K562 (cell line): ENCODE results near the gene SKAP2. TPM values are rescaled to one million over a fixed set of nuclear protein-coding genes. Genes with fewer than 3 reads are reported as not detected.

Source experiments
- ATAC-seq: fragments of 200-7000 bp; cut with Tn5 transposase; 3 replicates; pipeline ENCODE4 v1.9.1; 2020; ENCODE audit warnings: moderate library complexity
- BruUV-seq: library from RNA; stranded (reverse); fragments of 400-500 nt; replicated peaks from 2 replicates; lab custom pipeline; 2021; lab: Mats Ljungman, UMichigan
- CTCF ChIA-PET: fragments of 300-600 bp; formaldehyde crosslinking; extraction: SDS; loops from one replicate; lab custom pipeline; 2021; ENCODE audit warnings: low intra/inter-chr PET ratio; lab: Yijun Ruan, JAX
- POLR2A ChIA-PET: fragments of 300-600, 350-650 bp; sonication (Branson Sonifier 250); formaldehyde crosslinking; extraction: SDS; loops from one replicate; lab custom pipeline; 2021; ENCODE audit warnings: antibody characterized with exemption, inconsistent platforms; lab: Yijun Ruan, JAX
- DNase-seq, 4 experiments: peaks; one replicate each; pipeline versions ENCODE4 v3.0.0 to v3.0.0-alpha.2; 2011 to 2018; ENCODE audit warnings: low spot score in 3 of 4, mixed read lengths in 3 of 4; ENCODE audit errors: extremely low read depth in 1 of 4
- FAIRE-seq: peaks from 2 replicates; lab custom pipeline; 2011; peaks lifted over from hg19 to GRCh38; lab: Jason Lieb, UNC
- H2AFZ ChIP-seq: 2 replicates; pipeline ENCODE4 v1.6.0; 2011; ENCODE audit warnings: low read depth, low read length, control low read depth, inconsistent platforms
- H3K27ac ChIP-seq: fragments of 200-600 bp; 3 replicates; pipeline ENCODE4 v1.8.0; 2011; ENCODE audit warnings: low read depth, mild to moderate bottlenecking, control low read depth, inconsistent platforms, low read length, moderate library complexity, mixed read lengths; ENCODE audit errors: extremely low read depth
- H3K27me3 ChIP-seq, 2 experiments: fragments of 300-600 bp in 1 of 2; 2 replicates in 1 of 2; 3 replicates in 1 of 2; pipeline versions ENCODE4 v1.6.0 to v1.8.0; 2011; ENCODE audit warnings: inconsistent platforms in 2 of 2, low read length in 2 of 2, mild to moderate bottlenecking in 1 of 2, mixed read lengths in 1 of 2, moderate library complexity in 1 of 2; ENCODE audit not compliant: control insufficient read depth in 2 of 2, insufficient read depth in 2 of 2
- H3K36me3 ChIP-seq: fragments of 300-600 bp; 3 replicates; pipeline ENCODE4 v1.8.0; 2011; ENCODE audit warnings: mild to moderate bottlenecking, low read length, inconsistent platforms; ENCODE audit not compliant: control insufficient read depth, insufficient read depth
- H3K4me1 ChIP-seq, 2 experiments: fragments of 200-600 bp in 1 of 2; replicated peaks in 1 of 2; 2 replicates in 1 of 2; 3 replicates in 1 of 2; pipeline versions ENCODE4 v1.5.1 to v1.8.0; 2011; ENCODE audit warnings: inconsistent platforms in 2 of 2, low read length in 2 of 2, mild to moderate bottlenecking in 1 of 2, mixed read lengths in 1 of 2, moderate library complexity in 1 of 2; ENCODE audit not compliant: control insufficient read depth in 2 of 2, insufficient read depth in 2 of 2
- H3K4me2 ChIP-seq: 2 replicates; pipeline ENCODE4 v1.6.1; 2011; ENCODE audit warnings: low read length, control low read depth, inconsistent platforms, mixed read lengths; ENCODE audit not compliant: insufficient read depth
- H3K4me3 ChIP-seq: fragments of 200-600 bp; sonication (generic), shearing (Covaris generic); 2 replicates; pipeline ENCODE4 v1.5.1; 2016; ENCODE audit warnings: control low read depth, inconsistent platforms
- H3K79me2 ChIP-seq: fragments of 200-600 bp; 3 replicates; pipeline ENCODE4 v1.8.0; 2011; ENCODE audit warnings: low read length, inconsistent platforms; ENCODE audit not compliant: control insufficient read depth, insufficient read depth
- H3K9ac ChIP-seq, 2 experiments: 2 replicates each; pipeline versions ENCODE4 v1.6.0 to v1.6.1; 2011; ENCODE audit warnings: low read depth in 2 of 2, low read length in 2 of 2, control low read depth in 1 of 2, inconsistent platforms in 1 of 2, mild to moderate bottlenecking in 1 of 2, mixed read lengths in 1 of 2; ENCODE audit not compliant: insufficient read depth in 1 of 2
- H3K9me1 ChIP-seq: one replicate; pipeline ENCODE4 v1.6.0; 2011; ENCODE audit warnings: inconsistent platforms, mild to moderate bottlenecking, low read length, moderate library complexity; ENCODE audit not compliant: control insufficient read depth, insufficient read depth
- H3K9me3 ChIP-seq: replicated peaks from 2 replicates; pipeline ENCODE4 v1.5.1; 2011; ENCODE audit warnings: low read depth, low read length, inconsistent platforms; ENCODE audit not compliant: control insufficient read depth, insufficient read depth
- H4K20me1 ChIP-seq: replicated peaks from 2 replicates; pipeline ENCODE4 v1.6.1; 2011; ENCODE audit warnings: low read length, inconsistent platforms, mixed read lengths; ENCODE audit not compliant: control insufficient read depth, insufficient read depth
- CBFA2T3 ChIP-seq: fragments of 450-650 bp; IDR thresholded peaks from 2 replicates; pipeline ENCODE4 v1.6.1; 2017
- ELF2 ChIP-seq: fragments of 250-450 bp; sonication (Bioruptor Pico); IDR thresholded peaks from 2 replicates; pipeline ENCODE4 v1.5.0; 2021; ENCODE audit warnings: mild to moderate bottlenecking
- FIP1L1 ChIP-seq: fragments of 200-400 bp; formaldehyde crosslinking; IDR thresholded peaks from 2 replicates; pipeline ENCODE4 v1.6.1; 2018; ENCODE audit warnings: mild to moderate bottlenecking, low read depth, low read length; ENCODE audit not compliant: poor library complexity, severe bottlenecking
- GATAD2A ChIP-seq: fragments of 450-650 bp; IDR thresholded peaks from 2 replicates; pipeline ENCODE4 v1.6.1; 2017
- HNRNPL ChIP-seq: fragments of 200-400 bp; formaldehyde crosslinking; IDR thresholded peaks from 2 replicates; pipeline ENCODE4 v1.6.1; 2017; ENCODE audit warnings: low read depth, mild to moderate bottlenecking, low read length
- JUN ChIP-seq, 2 experiments: sonication (generic) in 1 of 2; formaldehyde crosslinking in 1 of 2; IDR thresholded peaks; 2 replicates each; pipeline versions ENCODE4 v1.6.1 to v1.8.0; 2012 to 2022; ENCODE audit warnings: borderline replicate concordance in 2 of 2, mild to moderate bottlenecking in 2 of 2, improper control_type of control experiment in 1 of 2, low read depth in 1 of 2, low read length in 1 of 2, missing genetic modification reagents in 1 of 2
- SIN3A ChIP-seq, 2 experiments: fragments of 150-350 bp in 1 of 2; IDR thresholded peaks; 2 replicates each; pipeline ENCODE4 v1.6.1; 2011 to 2016; ENCODE audit warnings: borderline replicate concordance in 2 of 2, low read depth in 2 of 2, low read length in 2 of 2, mild to moderate bottlenecking in 2 of 2, moderate library complexity in 2 of 2; ENCODE audit not compliant: control insufficient read depth in 1 of 2
- YBX1 ChIP-seq: fragments of 450-650 bp; IDR thresholded peaks from 2 replicates; pipeline ENCODE4 v1.7.1; 2016; ENCODE audit warnings: mild to moderate bottlenecking
- ZFP36 ChIP-seq: fragments of 150-350 bp; IDR thresholded peaks from 2 replicates; pipeline ENCODE4 v1.6.1; 2018; ENCODE audit warnings: low read length, low read depth; ENCODE audit not compliant: partially characterized antibody
- ZSCAN32 ChIP-seq: fragments of 450-650 bp; formaldehyde crosslinking; IDR thresholded peaks from 2 replicates; pipeline ENCODE4 v1.4.0; 2020; ENCODE audit warnings: mild to moderate bottlenecking, moderate library complexity
- WGBS: fragments of 100-300 bp; shearing (Covaris generic); methylation state at CpG from one replicate; pipeline ENCODE4 v1.1.6; 2016; ENCODE audit warnings: low coverage, mixed read lengths; ENCODE audit not compliant: insufficient coverage; ENCODE audit errors: missing lambda C conversion rate; 5-methylcytosine and 5-hydroxymethylcytosine counted together
- in situ Hi-C: fragments of 300-500 bp; cut with MboI; formaldehyde crosslinking; loops from 4 replicates; pipeline ENCODE4 v1.15.0; 2018; ENCODE audit warnings: inconsistent platforms, mixed read lengths
- intact Hi-C: fragments of 100-400 bp; cut with micrococcal nuclease; formaldehyde crosslinking; loops from 2 replicates; pipeline ENCODE4 v1.14.2; 2022
- polyA plus RNA-seq, 8 experiments: library from polyadenylated mRNA; depleted of rRNA in 4 of 8; stranded (reverse) in 5 of 8; unstranded in 3 of 8; fragments of >200 nt; fragmentation: Nextera tagmentation in 2 of 8; fragmentation: Illumina TruSeq in 1 of 8; extraction: Ambion mirVana in 2 of 8; extraction: Trizol in 1 of 8; gene quantifications; 2 replicates each; pipeline versions ENCODE4 v1.2.1 to v1.2.3, GENCODE V29; 2011 to 2014; ENCODE audit warnings: inconsistent platforms in 1 of 8, missing spikeins in 1 of 8
- total RNA-seq, 7 experiments: library from RNA; depleted of rRNA in 6 of 7; stranded (reverse); fragments of >200 nt in 6 of 7; fragmentation: Illumina TruSeq in 2 of 7; extraction: Trizol in 2 of 7; gene quantifications; 2 replicates each; pipeline versions ENCODE4 v1.2.1 to v1.2.3, GENCODE V29; 2011 to 2021; ENCODE audit warnings: low replicate concordance in 1 of 7
- TF ChIP-seq, protein P1 (sequence below): fragments of 450-650 bp; IDR thresholded peaks from 2 replicates; pipeline ENCODE4 v1.6.1; 2016
- TF ChIP-seq, protein P2 (sequence below), 3 experiments: IDR thresholded peaks in 2 of 3; conservative IDR thresholded peaks in 1 of 3; 2 replicates each; pipeline ENCODE4 v1.5.1; 2011 to 2012; ENCODE audit warnings: low read length in 3 of 3, mild to moderate bottlenecking in 3 of 3, control low read depth in 2 of 3, improper control_type of control experiment in 1 of 3, inconsistent platforms in 1 of 3, low read depth in 1 of 3, mixed read lengths in 1 of 3, moderate library complexity in 1 of 3; ENCODE audit not compliant: insufficient read depth in 2 of 3
- TF ChIP-seq, protein P3 (sequence below): sonication (generic); formaldehyde crosslinking; IDR thresholded peaks from 2 replicates; pipeline ENCODE4 v1.8.1; 2023; ENCODE audit warnings: missing genetic modification reagents, mild to moderate bottlenecking, borderline replicate concordance

Gene SKAP2
- total and polyA plus RNA-seq, 9 of the 15 experiments (the other 6 are each of a cell fraction or from before 2014, with no cell fraction given) = 4.2 to 11.7 (median 8.3) TPM

DNA sequence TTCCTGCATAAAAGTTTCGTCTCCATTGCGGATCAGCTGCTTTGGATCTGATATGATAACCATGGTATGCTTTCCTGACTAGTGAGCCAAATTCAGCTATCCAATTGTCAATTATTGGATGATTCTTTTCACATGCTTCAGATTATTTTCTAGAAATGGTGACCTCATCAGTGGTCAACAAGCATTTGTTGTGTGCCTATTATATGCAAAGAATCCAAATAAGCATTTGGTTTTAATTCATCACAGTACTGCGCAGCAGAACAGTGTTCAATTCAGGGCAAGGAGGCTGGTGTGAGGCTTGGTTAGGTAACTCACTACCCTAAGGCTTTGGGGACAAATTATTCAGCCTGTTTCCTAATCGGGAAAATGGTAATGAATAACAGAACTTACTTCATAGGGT is 200.5 kb downstream of the SKAP2 start:
- in situ Hi-C loops (loop anchor here (10.0 to 25.0 kb wide), 2 partner anchors 577 to 669 kb away; no protein-coding TSS in a partner anchor), intact Hi-C loops (loop anchor here (10.0 kb wide), 1 partner anchor 589 kb away; no protein-coding TSS in a partner anchor)
- no peaks in the 10 kb centered on the region for H3K4me1 ChIP-seq
- H3K9me1 ChIP-seq = no peaks in the 10 kb centered on the region
- ATAC-seq (no peak), FAIRE-seq (no peak), DNase-seq (no peak)
- no peaks in the 10 kb centered on the region for H3K9me3 ChIP-seq
- H3K4me3 ChIP-seq = no peak overlapping the region
- no peaks in the 10 kb centered on the region for H4K20me1 ChIP-seq
- no peak overlapping the region for H3K9ac ChIP-seq
- 1% methylated on average over 4 of the region's 4 CpGs for WGBS
- ChIA-PET POLR2A (no interaction called here), CTCF (interaction anchor here (1.0 kb wide), 1 partner anchor 295 kb away, joined by 5 read pairs; no protein-coding TSS in a partner anchor)
- peaks cover 0 to 18% of the 10 kb centered on the region in 2 experiments; a peak in 2 of 5 replicates for H3K27me3 ChIP-seq
- H3K79me2 ChIP-seq = no peaks in the 10 kb centered on the region
- H3K36me3 ChIP-seq = no peaks in the 10 kb centered on the region
- BruUV-seq = no TSS peak
- no peak overlapping the region for H3K27ac ChIP-seq
- H3K4me2 ChIP-seq = no peak overlapping the region
- no peak overlapping the region for H2AFZ ChIP-seq
- TF ChIP-seq HNRNPL (no peak), ELF2 (CRISPR knock-in tag) (no peak), YBX1 (no peak), ZSCAN32 (CRISPR knock-in tag) (no peak), GATAD2A (no peak), SIN3A (IDR thresholded peaks at IDR 0.05; ENCODE audit: borderline replicate concordance in 2 of 2, control insufficient read depth in 1 of 2, low read depth in 2 of 2, low read length in 2 of 2) (no peak), CBFA2T3 (no peak), JUN (IDR thresholded peaks at IDR 0.05; ENCODE audit: borderline replicate concordance, low read depth, low read length) (no peak), JUN (CRISPR knock-in tag; IDR thresholded peaks at IDR 0.05; ENCODE audit: borderline replicate concordance) (no peak), ZFP36 (no peak), FIP1L1 (no peak)
- TF ChIP-seq, protein P1, sequence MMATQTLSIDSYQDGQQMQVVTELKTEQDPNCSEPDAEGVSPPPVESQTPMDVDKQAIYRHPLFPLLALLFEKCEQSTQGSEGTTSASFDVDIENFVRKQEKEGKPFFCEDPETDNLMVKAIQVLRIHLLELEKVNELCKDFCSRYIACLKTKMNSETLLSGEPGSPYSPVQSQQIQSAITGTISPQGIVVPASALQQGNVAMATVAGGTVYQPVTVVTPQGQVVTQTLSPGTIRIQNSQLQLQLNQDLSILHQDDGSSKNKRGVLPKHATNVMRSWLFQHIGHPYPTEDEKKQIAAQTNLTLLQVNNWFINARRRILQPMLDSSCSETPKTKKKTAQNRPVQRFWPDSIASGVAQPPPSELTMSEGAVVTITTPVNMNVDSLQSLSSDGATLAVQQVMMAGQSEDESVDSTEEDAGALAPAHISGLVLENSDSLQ = no peak
- TF ChIP-seq, protein P2, sequence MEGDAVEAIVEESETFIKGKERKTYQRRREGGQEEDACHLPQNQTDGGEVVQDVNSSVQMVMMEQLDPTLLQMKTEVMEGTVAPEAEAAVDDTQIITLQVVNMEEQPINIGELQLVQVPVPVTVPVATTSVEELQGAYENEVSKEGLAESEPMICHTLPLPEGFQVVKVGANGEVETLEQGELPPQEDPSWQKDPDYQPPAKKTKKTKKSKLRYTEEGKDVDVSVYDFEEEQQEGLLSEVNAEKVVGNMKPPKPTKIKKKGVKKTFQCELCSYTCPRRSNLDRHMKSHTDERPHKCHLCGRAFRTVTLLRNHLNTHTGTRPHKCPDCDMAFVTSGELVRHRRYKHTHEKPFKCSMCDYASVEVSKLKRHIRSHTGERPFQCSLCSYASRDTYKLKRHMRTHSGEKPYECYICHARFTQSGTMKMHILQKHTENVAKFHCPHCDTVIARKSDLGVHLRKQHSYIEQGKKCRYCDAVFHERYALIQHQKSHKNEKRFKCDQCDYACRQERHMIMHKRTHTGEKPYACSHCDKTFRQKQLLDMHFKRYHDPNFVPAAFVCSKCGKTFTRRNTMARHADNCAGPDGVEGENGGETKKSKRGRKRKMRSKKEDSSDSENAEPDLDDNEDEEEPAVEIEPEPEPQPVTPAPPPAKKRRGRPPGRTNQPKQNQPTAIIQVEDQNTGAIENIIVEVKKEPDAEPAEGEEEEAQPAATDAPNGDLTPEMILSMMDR (IDR thresholded peaks at IDR 0.05 in 2 of 3, conservative IDR thresholded peaks at IDR 0.05 in 1 of 3; ENCODE audit: insufficient read depth in 2 of 3, low read depth in 1 of 3, low read length in 3 of 3) = no peak
- TF ChIP-seq, protein P3, sequence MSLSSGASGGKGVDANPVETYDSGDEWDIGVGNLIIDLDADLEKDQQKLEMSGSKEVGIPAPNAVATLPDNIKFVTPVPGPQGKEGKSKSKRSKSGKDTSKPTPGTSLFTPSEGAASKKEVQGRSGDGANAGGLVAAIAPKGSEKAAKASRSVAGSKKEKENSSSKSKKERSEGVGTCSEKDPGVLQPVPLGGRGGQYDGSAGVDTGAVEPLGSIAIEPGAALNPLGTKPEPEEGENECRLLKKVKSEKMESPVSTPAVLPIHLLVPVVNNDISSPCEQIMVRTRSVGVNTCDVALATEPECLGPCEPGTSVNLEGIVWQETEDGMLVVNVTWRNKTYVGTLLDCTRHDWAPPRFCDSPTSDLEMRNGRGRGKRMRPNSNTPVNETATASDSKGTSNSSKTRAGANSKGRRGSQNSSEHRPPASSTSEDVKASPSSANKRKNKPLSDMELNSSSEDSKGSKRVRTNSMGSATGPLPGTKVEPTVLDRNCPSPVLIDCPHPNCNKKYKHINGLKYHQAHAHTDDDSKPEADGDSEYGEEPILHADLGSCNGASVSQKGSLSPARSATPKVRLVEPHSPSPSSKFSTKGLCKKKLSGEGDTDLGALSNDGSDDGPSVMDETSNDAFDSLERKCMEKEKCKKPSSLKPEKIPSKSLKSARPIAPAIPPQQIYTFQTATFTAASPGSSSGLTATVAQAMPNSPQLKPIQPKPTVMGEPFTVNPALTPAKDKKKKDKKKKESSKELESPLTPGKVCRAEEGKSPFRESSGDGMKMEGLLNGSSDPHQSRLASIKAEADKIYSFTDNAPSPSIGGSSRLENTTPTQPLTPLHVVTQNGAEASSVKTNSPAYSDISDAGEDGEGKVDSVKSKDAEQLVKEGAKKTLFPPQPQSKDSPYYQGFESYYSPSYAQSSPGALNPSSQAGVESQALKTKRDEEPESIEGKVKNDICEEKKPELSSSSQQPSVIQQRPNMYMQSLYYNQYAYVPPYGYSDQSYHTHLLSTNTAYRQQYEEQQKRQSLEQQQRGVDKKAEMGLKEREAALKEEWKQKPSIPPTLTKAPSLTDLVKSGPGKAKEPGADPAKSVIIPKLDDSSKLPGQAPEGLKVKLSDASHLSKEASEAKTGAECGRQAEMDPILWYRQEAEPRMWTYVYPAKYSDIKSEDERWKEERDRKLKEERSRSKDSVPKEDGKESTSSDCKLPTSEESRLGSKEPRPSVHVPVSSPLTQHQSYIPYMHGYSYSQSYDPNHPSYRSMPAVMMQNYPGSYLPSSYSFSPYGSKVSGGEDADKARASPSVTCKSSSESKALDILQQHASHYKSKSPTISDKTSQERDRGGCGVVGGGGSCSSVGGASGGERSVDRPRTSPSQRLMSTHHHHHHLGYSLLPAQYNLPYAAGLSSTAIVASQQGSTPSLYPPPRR = no peak
